Heart left ventricle (tissue), 13 donors: ENCODE results near the gene RYR3.

Experiments used
- POLR2A ChIP-seq, 2 donors: fragments of 450-650 bp; IDR thresholded peaks; one replicate each; pipeline ENCODE4 v1.6.1; 2017; ENCODE audit warnings: antibody characterized with exemption in 2 of 2, mild to moderate bottlenecking in 2 of 2, moderate library complexity in 2 of 2
- TF ChIP-seq, protein P1 (sequence below), 12 donors: fragments of 200-600 bp; sonication (generic) in 4 of 12; IDR thresholded peaks; one replicate each; pipeline versions ENCODE4 v1.5.0 to v1.8.0; 2018 to 2022; ENCODE audit warnings: antibody characterized with exemption in 12 of 12, mild to moderate bottlenecking in 5 of 12
- donor health status: ischemic (EF 13 %, LVEDD 7.1; RV severe dilation, severe dysfunction).
- donor health status: DM: no; HTN: yes; CAD: no.
- donor health status: DM: no; HTN: no; CAD: no.
- donor health status: ischemic (EF 25% LVEDD 6.9; RV normal size, moderate dysfunction).
- donor health status: ischemic (EF 25% LVEDD 5.7; RV mildly dilated, moderate dysfunction).
- donor health status: ischemic (EF 35%, LVEDD 5.7; RV mildly dilated, moderate dysfunction).
- donor health status: nonischemic (EF 11% LVEDD 7.7; RV severe dilation, severe dysfunction).
- donor health status: DM: yes; HTN: yes; CAD: no.
- donor health status: PGD.
- donor health status: ischemic (EF 29% LVEDD 5.4; RV normal size, mild dysfunction).
- donor health status: nonischemic (EF 23%, LVEDD 6.1; RV moderate dilation, normal function).

DNA sequence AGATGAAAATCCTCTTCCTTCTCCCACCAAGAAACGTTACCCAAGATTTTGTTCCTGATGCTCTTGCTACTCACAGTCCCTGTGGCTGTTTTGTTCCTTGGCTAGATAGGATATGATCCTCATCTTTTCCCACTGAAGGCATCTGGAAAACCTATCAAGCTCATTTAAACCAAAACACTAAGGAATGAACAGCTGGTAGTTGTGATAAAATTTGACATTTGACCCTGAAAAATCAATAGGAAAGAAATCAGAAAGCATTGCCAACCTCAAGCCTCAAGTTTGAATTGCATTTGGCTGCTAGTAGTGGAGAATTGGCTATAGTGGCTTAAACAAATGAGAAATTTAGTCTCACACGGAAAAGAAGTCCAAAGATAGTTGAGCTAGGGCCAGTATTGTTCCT lies 486.9 kb downstream of the RYR3 start:
- TF ChIP-seq POLR2A (IDR thresholded peaks at IDR 0.05) = no peak
- TF ChIP-seq, protein P1, sequence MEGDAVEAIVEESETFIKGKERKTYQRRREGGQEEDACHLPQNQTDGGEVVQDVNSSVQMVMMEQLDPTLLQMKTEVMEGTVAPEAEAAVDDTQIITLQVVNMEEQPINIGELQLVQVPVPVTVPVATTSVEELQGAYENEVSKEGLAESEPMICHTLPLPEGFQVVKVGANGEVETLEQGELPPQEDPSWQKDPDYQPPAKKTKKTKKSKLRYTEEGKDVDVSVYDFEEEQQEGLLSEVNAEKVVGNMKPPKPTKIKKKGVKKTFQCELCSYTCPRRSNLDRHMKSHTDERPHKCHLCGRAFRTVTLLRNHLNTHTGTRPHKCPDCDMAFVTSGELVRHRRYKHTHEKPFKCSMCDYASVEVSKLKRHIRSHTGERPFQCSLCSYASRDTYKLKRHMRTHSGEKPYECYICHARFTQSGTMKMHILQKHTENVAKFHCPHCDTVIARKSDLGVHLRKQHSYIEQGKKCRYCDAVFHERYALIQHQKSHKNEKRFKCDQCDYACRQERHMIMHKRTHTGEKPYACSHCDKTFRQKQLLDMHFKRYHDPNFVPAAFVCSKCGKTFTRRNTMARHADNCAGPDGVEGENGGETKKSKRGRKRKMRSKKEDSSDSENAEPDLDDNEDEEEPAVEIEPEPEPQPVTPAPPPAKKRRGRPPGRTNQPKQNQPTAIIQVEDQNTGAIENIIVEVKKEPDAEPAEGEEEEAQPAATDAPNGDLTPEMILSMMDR (IDR thresholded peaks at IDR 0.05) = no peak
